GM19025 (cell line): ENCODE results near the gene ETV3L.
"Not testable (repeated sequence)": the region's sequence is repeated elsewhere in the genome, so short reads cannot be mapped to it uniquely, and the experiment has no call there.

Experiments used
- ATAC-seq: cut with Tn5 transposase; IDR thresholded peaks from one replicate; pipeline ENCODE4 v1.9.1; 2021; ENCODE audit warnings: mild to moderate bottlenecking, low read depth, moderate library complexity; ENCODE audit not compliant: unreplicated experiment

Gene ETV3L

GRCh38 chr1:157105988-157106812 lies 6.6 kb upstream of the ETV3L start:
- peak; percentile 85 for ATAC-seq

- no peak for ATAC-seq
Measured at GRCh38 chr1:157105298-157105987, 5.8 kb upstream of the ETV3L start.

- no peak for ATAC-seq
Measured at GRCh38 chr1:157104598-157105293, 5.1 kb upstream of the ETV3L start.

GRCh38 chr1:157103268-157103667 lies 3.7 kb upstream of the ETV3L start:
- no peak for ATAC-seq

GRCh38 chr1:157101149-157101548 lies 1.5 kb upstream of the ETV3L start:
- ATAC-seq: no peak

- ATAC-seq: not testable (repeated sequence)
Measured at GRCh38 chr1:157098987-157099632, 498 bp downstream of the ETV3L start.

GRCh38 chr1:157098519-157098918 lies 1.1 kb downstream of the ETV3L start:
- ATAC-seq: no peak

- no peak for ATAC-seq
Measured at GRCh38 chr1:157097692-157098091, 1.9 kb downstream of the ETV3L start.

- no peak for ATAC-seq
Measured at GRCh38 chr1:157096881-157097280, 2.7 kb downstream of the ETV3L start.

GRCh38 chr1:157095551-157095950 lies 4.1 kb downstream of the ETV3L start:
- no peak for ATAC-seq

- ATAC-seq: no peak
Measured at GRCh38 chr1:157095091-157095490, 4.5 kb downstream of the ETV3L start.

- no peak for ATAC-seq
Measured at GRCh38 chr1:157092831-157093230, 6.8 kb downstream of the ETV3L start.

- ATAC-seq: no peak
Measured at GRCh38 chr1:157091668-157092273, 7.8 kb downstream of the ETV3L start.

GRCh38 chr1:157091186-157091585 lies 8.4 kb downstream of the ETV3L start:
- ATAC-seq: no peak

- no peak for ATAC-seq
Measured at GRCh38 chr1:157090771-157091170, 8.8 kb downstream of the ETV3L start.

GRCh38 chr1:157090196-157090647 lies 9.4 kb downstream of the ETV3L start:
- ATAC-seq: no peak

- ATAC-seq: no peak
Measured at GRCh38 chr1:157089789-157090188, 9.8 kb downstream of the ETV3L start.

GRCh38 chr1:157088607-157089006 lies 11.0 kb downstream of the ETV3L start:
- no peak for ATAC-seq

- no peak for ATAC-seq
Measured at GRCh38 chr1:157087030-157087429, 12.6 kb downstream of the ETV3L start.

- ATAC-seq: no peak
Measured at GRCh38 chr1:157086299-157086698, 13.3 kb downstream of the ETV3L start.
